Right lobe of liver (tissue), 6 donors: ENCODE data around the gene SPAG16. TPM values are rescaled to one million over a fixed set of nuclear protein-coding genes. Genes with fewer than 3 reads are reported as not detected.

Source experiments
- ATAC-seq, 4 donors: fragments of 200-7000 bp; cut with Tn5 transposase; one replicate each; pipeline ENCODE4 v1.9.1; 2020; ENCODE audit warnings: mild to moderate bottlenecking in 4 of 4, moderate library complexity in 4 of 4
- DNase-seq, 3 donors: peaks; one replicate each; pipeline ENCODE4 v3.0.0-alpha.2; 2020
- H3K27ac ChIP-seq, 3 donors: fragments of 200-600 bp; one replicate each; pipeline ENCODE4 v1.8.0; 2022
- H3K27me3 ChIP-seq, 2 donors: fragments of 200-600 bp; one replicate each; pipeline ENCODE4 v1.8.0; 2022
- H3K36me3 ChIP-seq, 4 donors: fragments of 200-600 bp; sonication (generic) in 1 of 4; one replicate each; pipeline versions ENCODE4 v1.5.1 to v1.8.0; 2017 to 2022; ENCODE audit warnings: control low read depth in 1 of 4
- H3K4me1 ChIP-seq, 4 donors: fragments of 200-600 bp; sonication (generic) in 1 of 4; one replicate each; pipeline versions ENCODE4 v1.5.1 to v1.8.0; 2017 to 2022; ENCODE audit warnings: control low read depth in 1 of 4
- H3K4me3 ChIP-seq, 3 donors: fragments of 200-600 bp; one replicate each; pipeline ENCODE4 v1.8.0; 2022
- H3K9me3 ChIP-seq, 4 donors: fragments of 200-600 bp; sonication (generic) in 1 of 4; one replicate each; pipeline versions ENCODE4 v1.5.1 to v1.8.0; 2017 to 2022; ENCODE audit warnings: control low read depth in 1 of 4
- POLR2A ChIP-seq: fragments of 450-650 bp; IDR thresholded peaks from one replicate; pipeline ENCODE4 v1.6.1; 2017; ENCODE audit warnings: antibody characterized with exemption, mild to moderate bottlenecking
- WGBS: methylation state at CpG from one replicate; pipeline ENCODE4 v1.1.6; 2018; ENCODE audit warnings: low coverage, low lambda C conversion rate; ENCODE audit not compliant: insufficient coverage; ENCODE audit errors: missing lambda C conversion rate; 5-methylcytosine and 5-hydroxymethylcytosine counted together
- intact Hi-C, 2 donors: fragments of 100-400 bp; cut with DNase I; formaldehyde crosslinking; loops; one replicate each; pipeline versions ENCODE4 v1.11.2 to v1.14.1; 2022
- total RNA-seq, 6 experiments: library from RNA; depleted of rRNA in 2 of 6; stranded (reverse); fragments of >200 nt in 2 of 6; fragmentation: NEBNext Ultra II Directional in 3 of 6; extraction: Animal tissue kit (Norgen Biotek cat#: 25700) in 3 of 6; gene quantifications; one replicate each; pipeline versions ENCODE4 v1.1.0 to v1.2.4, GENCODE V29; 2016 to 2023
- TF ChIP-seq, protein P1 (sequence below), 4 donors: fragments of 200-600 bp in 3 of 4; fragments of 450-650 bp in 1 of 4; IDR thresholded peaks; one replicate each; pipeline versions ENCODE4 v1.5.1 to v1.8.0; 2016 to 2022; ENCODE audit warnings: antibody characterized with exemption in 4 of 4, mild to moderate bottlenecking in 2 of 4
- donor health status: DM: no; HTN: yes; CAD: no.
- donor health status: DM: no; HTN: no; CAD: no.
- donor health status: DM: no; HTN: no; CAD: no.
- donor health status: DM: no; HTN: yes; CAD: no.
- donor health status: DM: no; HTN: yes; CAD: no.

Gene SPAG16
- total RNA-seq, 6 experiments from 2014 or later = 7.2 to 15.3 (median 9.0) TPM

DNA sequence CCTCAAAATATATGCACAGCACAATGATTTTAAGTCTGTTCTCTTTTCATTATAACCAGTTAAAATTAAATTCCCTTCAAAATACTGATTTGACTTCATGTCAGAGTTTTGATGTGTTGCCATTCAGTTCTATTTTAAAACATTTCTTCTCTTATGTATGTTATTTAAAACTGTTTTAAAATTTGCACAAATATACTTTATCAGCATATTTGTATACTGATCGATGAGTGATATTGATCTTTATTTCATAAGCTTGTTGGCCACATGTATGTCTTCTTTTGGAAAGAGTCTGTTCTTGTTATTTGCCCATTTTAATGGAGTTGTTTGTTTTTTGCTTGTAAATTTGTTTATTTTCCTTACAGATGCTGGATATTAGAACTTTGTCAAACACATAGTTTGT is 630.2 kb downstream of the SPAG16 start:
- H3K27ac ChIP-seq = no peak overlapping the region
- no peaks in the 10 kb centered on the region for H3K4me1 ChIP-seq
- no peak overlapping the region for H3K4me3 ChIP-seq
- TF ChIP-seq POLR2A = no peak
- TF ChIP-seq, protein P1, sequence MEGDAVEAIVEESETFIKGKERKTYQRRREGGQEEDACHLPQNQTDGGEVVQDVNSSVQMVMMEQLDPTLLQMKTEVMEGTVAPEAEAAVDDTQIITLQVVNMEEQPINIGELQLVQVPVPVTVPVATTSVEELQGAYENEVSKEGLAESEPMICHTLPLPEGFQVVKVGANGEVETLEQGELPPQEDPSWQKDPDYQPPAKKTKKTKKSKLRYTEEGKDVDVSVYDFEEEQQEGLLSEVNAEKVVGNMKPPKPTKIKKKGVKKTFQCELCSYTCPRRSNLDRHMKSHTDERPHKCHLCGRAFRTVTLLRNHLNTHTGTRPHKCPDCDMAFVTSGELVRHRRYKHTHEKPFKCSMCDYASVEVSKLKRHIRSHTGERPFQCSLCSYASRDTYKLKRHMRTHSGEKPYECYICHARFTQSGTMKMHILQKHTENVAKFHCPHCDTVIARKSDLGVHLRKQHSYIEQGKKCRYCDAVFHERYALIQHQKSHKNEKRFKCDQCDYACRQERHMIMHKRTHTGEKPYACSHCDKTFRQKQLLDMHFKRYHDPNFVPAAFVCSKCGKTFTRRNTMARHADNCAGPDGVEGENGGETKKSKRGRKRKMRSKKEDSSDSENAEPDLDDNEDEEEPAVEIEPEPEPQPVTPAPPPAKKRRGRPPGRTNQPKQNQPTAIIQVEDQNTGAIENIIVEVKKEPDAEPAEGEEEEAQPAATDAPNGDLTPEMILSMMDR (IDR thresholded peaks at IDR 0.05) = no peak
- H3K36me3 ChIP-seq = no peaks in the 10 kb centered on the region
- 0% methylated on average over 1 of the region's 1 CpG for WGBS
- H3K9me3 ChIP-seq = no peaks in the 10 kb centered on the region
- no peak for DNase-seq
- intact Hi-C loops = no loop called here
- H3K27me3 ChIP-seq = no peaks in the 10 kb centered on the region
- no peak for ATAC-seq

DNA sequence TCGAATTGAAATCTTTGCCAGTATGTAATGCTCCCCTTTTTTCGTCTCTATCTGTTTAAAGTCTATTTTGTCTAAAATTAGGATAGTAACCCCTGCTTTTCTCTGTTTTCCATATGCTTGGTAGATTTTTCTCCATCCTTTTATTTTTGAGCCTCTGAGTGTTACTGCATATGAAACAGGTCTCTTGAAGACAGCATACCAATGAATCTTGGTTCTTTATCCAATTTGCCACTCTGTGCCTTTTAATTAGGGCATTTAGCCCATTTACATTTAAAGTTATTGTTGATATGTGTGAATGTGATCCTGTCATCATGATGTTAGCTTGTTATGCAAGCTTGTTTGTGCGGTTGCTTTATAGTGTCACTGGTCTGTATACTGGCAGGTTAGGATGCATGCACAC is 635.8 kb downstream of the SPAG16 start:
- Histone ChIP-seq H3K27me3 (no peaks in the 10 kb centered on the region), H3K27ac (no peak overlapping the region), H3K36me3 (no peaks in the 10 kb centered on the region), H3K9me3 (no peaks in the 10 kb centered on the region), H3K4me3 (no peak overlapping the region), H3K4me1 (no peaks in the 10 kb centered on the region)
- intact Hi-C loops = no loop called here
- no peak for DNase-seq
- TF ChIP-seq, protein P1 (IDR thresholded peaks at IDR 0.05) = no peak
- no peak for TF ChIP-seq POLR2A
- ATAC-seq = no peak
- 59% methylated on average over 3 of the region's 3 CpGs for WGBS

DNA sequence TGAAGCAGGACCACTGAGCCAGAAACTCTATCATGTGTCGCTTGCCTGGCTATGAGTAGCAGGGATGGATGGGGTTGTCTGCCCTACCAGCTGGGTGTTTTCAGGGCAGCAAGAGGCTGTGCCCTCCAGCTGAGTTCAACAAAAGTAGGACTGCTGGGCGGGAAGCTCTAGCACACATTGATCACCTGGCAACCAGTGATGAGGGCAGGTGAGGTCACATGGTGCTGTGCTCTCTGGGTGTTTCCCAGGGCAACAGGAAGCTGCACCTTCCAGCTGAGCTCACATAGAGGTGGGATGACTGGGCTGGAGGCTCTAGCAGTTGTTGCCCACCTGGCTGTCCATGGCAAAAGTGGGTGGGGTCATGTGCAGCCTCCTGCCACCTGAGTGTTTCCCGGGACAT is 639.3 kb downstream of the SPAG16 start:
- intact Hi-C loops = no loop called here
- H3K9me3 ChIP-seq = no peaks in the 10 kb centered on the region
- H3K4me3 ChIP-seq = no peak overlapping the region
- no peaks in the 10 kb centered on the region for H3K36me3 ChIP-seq
- ATAC-seq (no peak), DNase-seq (peak in 1 of 3 donors; percentile 27)
- TF ChIP-seq, protein P1 (IDR thresholded peaks at IDR 0.05) = no peak
- no peak for TF ChIP-seq POLR2A
- H3K4me1 ChIP-seq = no peaks in the 10 kb centered on the region
- no peak overlapping the region for H3K27ac ChIP-seq
- H3K27me3 ChIP-seq = no peaks in the 10 kb centered on the region
- no CpG with 5 or more reads among the region's 3 CpGs for WGBS

DNA sequence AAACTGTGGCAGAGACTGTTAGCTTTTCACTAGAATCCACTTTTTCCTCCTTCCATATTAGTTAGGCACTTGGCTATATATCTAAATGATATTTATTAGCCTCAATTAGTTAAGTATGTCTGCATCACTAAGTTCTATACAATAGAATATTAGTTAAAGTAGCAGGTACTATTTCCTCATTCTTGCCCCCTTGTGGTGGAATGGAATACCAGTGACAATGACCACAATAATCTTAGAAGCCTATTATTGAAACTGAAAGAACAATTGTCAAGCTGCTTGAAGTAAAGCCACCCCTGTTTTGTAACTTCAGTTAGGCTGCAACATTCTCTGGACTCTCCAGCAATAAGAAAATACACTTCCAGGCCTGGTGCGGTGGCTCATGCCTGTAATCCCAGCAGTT is 650.3 kb downstream of the SPAG16 start:
- Histone ChIP-seq H3K36me3 (no peaks in the 10 kb centered on the region), H3K4me3 (no peak overlapping the region), H3K27ac (no peak overlapping the region), H3K4me1 (no peaks in the 10 kb centered on the region), H3K9me3 (no peaks in the 10 kb centered on the region), H3K27me3 (no peaks in the 10 kb centered on the region)
- ATAC-seq (peak; percentile 55 to 75 (median 68)), DNase-seq (no peak)
- intact Hi-C loops = loop anchor here in 1 of 2 donors (10.0 kb wide), 1 partner anchor 680 kb away; no protein-coding TSS in a partner anchor
- 100% methylated on average over 1 of the region's 1 CpG for WGBS
- TF ChIP-seq, protein P1 (IDR thresholded peaks at IDR 0.05) = peak; percentile 50 to 58 (median 55)
- TF ChIP-seq POLR2A = no peak

DNA sequence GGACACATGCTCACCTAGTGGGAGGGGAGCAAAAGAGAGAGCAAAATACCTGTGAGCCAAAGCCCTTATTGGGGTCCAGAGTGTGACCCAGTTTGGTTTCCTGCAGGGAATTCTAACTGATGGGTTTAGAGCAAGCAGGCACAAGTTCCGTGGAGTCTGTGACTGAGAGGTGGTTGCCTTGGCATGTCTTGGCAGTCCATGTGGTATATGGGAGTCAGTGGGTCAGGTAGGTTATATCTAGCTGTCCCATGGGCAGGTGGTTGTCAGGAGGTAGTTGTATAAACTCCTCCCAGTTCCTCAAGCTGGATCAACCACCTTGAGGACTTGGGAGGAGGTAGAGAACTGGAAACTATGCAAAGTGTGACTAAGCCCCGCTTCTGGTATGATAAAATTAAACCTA is 673.8 kb downstream of the SPAG16 start:
- Histone ChIP-seq H3K4me3 (no peak overlapping the region), H3K9me3 (no peaks in the 10 kb centered on the region), H3K36me3 (no peaks in the 10 kb centered on the region), H3K4me1 (no peaks in the 10 kb centered on the region), H3K27me3 (no peaks in the 10 kb centered on the region), H3K27ac (no peak overlapping the region)
- TF ChIP-seq POLR2A = no peak
- TF ChIP-seq, protein P1 (IDR thresholded peaks at IDR 0.05) = no peak
- no peak for ATAC-seq
- WGBS = 44% methylated on average over 1 of the region's 2 CpGs
- intact Hi-C loops = no loop called here
- no peak for DNase-seq
